ENCODE measurements around the gene RIPPLY3. TPM values are rescaled to one million over a fixed set of nuclear protein-coding genes. Genes with fewer than 3 reads are reported as not detected.
A peak's percentile ranks its signal among the peaks of the same experiment; 100 is the strongest.

The RIPPLY3 gene
- total and polyA plus RNA-seq, 2 of the 13 experiments (the other 11 are each of a cell fraction or from before 2014, with no cell fraction given): 0.09 to 2.9 TPM

GRCh38 chr21:37009740-37010341, 3.3 kb downstream of the RIPPLY3 start (continued):
- TF ChIP-seq STAT6 (CRISPR knock-in tag; IDR thresholded peaks at IDR 0.05; ENCODE audit: borderline replicate concordance) (no peak), JARID2 (CRISPR knock-in tag; IDR thresholded peaks at IDR 0.05; ENCODE audit: insufficient replicate concordance) (no peak), ZNF512 (CRISPR knock-in tag; IDR thresholded peaks at IDR 0.05) (no peak), ZNF513 (CRISPR knock-in tag; conservative IDR thresholded peaks at IDR 0.05) (no peak), ISX (CRISPR knock-in tag; conservative IDR thresholded peaks at IDR 0.05) (no peak), MAFF (IDR thresholded peaks at IDR 0.05; ENCODE audit: low read depth, low read length) (no peak), ZNF280B (CRISPR knock-in tag; IDR thresholded peaks at IDR 0.05; ENCODE audit: borderline replicate concordance) (0 out of 2 replicates have a peak, but pooled peaks have one; percentile 18), ZHX2 (IDR thresholded peaks at IDR 0.05; ENCODE audit: low read depth) (no peak), ZHX2 (CRISPR knock-in tag; IDR thresholded peaks at IDR 0.05; ENCODE audit: borderline replicate concordance) (no peak), SETDB1 (CRISPR knock-in tag; IDR thresholded peaks at IDR 0.05; ENCODE audit: borderline replicate concordance) (no peak), MED13 (CRISPR knock-in tag; IDR thresholded peaks at IDR 0.05) (no peak), ELF1 (CRISPR knock-in tag; IDR thresholded peaks at IDR 0.05) (0 out of 2 replicates have a peak, but pooled peaks have one; percentile 14), RORA (CRISPR knock-in tag; IDR thresholded peaks at IDR 0.05) (no peak), MYNN (CRISPR knock-in tag; IDR thresholded peaks at IDR 0.05; ENCODE audit: low read depth) (no peak), CBX1 (IDR thresholded peaks at IDR 0.05; ENCODE audit: low read depth) (no peak), HNRNPL (IDR thresholded peaks at IDR 0.05; ENCODE audit: low read depth, low read length) (peak; percentile 85)

All from HepG2 (cell line).